Large intestine (tissue), 3 donors: ENCODE measurements around the gene CD151. TPM values are rescaled to one million over a fixed set of nuclear protein-coding genes. Genes with fewer than 3 reads are reported as not detected.

Source experiments
- DNase-seq, 2 donors: peaks; one replicate each; pipeline versions ENCODE4 v3.0.0 to v3.0.0-alpha.2; 2013
- H3K27ac ChIP-seq: one replicate; pipeline ENCODE4 v1.5.1; 2013; ENCODE audit warnings: low read length
- H3K27me3 ChIP-seq: 2 replicates; pipeline ENCODE4 v1.6.1; 2013; ENCODE audit warnings: low read length; ENCODE audit not compliant: control insufficient read depth, insufficient read depth
- H3K36me3 ChIP-seq: 2 replicates; pipeline ENCODE4 v1.6.1; 2013; ENCODE audit warnings: low read length; ENCODE audit not compliant: control insufficient read depth, insufficient read depth
- H3K4me1 ChIP-seq: one replicate; pipeline ENCODE4 v1.6.1; 2013; ENCODE audit warnings: low read length; ENCODE audit not compliant: control insufficient read depth, insufficient read depth
- H3K4me3 ChIP-seq: one replicate; pipeline ENCODE4 v1.5.1; 2013; ENCODE audit warnings: low read length
- H3K9me3 ChIP-seq: one replicate; pipeline ENCODE4 v1.6.1; 2013; ENCODE audit warnings: mild to moderate bottlenecking, low read depth, low read length, moderate library complexity; ENCODE audit not compliant: control insufficient read depth
- WGBS: methylation state at CpG from one replicate; pipeline ENCODE4 v1.1.5; 2013; ENCODE audit warnings: low lambda C conversion rate; ENCODE audit not compliant: insufficient coverage; 5-methylcytosine and 5-hydroxymethylcytosine counted together
- polyA plus RNA-seq: library from polyadenylated mRNA; unstranded; fragments of 120-200 nt; gene quantifications from one replicate; pipeline ENCODE4 v1.2.1, GENCODE V29; 2013

The CD151 gene
- polyA plus RNA-seq, 1 donor = 317 TPM

GRCh38 chr11:803770-804598 is 28.8 kb upstream of the CD151 start:
- no CpG with 5 or more reads among the region's 26 CpGs for WGBS
- H3K9me3 ChIP-seq = peaks cover 3% of the 10 kb centered on the region
- peak overlapping the region; percentile 66 for H3K4me3 ChIP-seq
- H3K36me3 ChIP-seq = peaks cover 32% of the 10 kb centered on the region
- H3K27me3 ChIP-seq = no peaks in the 10 kb centered on the region
- no peak overlapping the region for H3K27ac ChIP-seq
- peaks cover 21% of the 10 kb centered on the region for H3K4me1 ChIP-seq
- DNase-seq = no peak

GRCh38 chr11:804599-804964 is 28.2 kb upstream of the CD151 start:
- Histone ChIP-seq H3K27ac (no peak overlapping the region), H3K36me3 (peaks cover 27% of the 10 kb centered on the region)

GRCh38 chr11:808427-809286 is 24.1 kb upstream of the CD151 start:
- Histone ChIP-seq H3K27ac (peak overlapping the region; percentile 96), H3K36me3 (peaks cover 27% of the 10 kb centered on the region), H3K4me1 (peaks cover 24% of the 10 kb centered on the region), H3K27me3 (no peaks in the 10 kb centered on the region), H3K9me3 (no peaks in the 10 kb centered on the region), H3K4me3 (peak overlapping the region; percentile 92)
- no CpG with 5 or more reads among the region's 36 CpGs for WGBS
- DNase-seq = no peak

More at GRCh38 chr11:804599-804964, 28.2 kb upstream of the CD151 start:
- DNase-seq = no peak
- WGBS = no CpG with 5 or more reads among the region's 18 CpGs
- peaks cover 21% of the 10 kb centered on the region for H3K4me1 ChIP-seq
- no peaks in the 10 kb centered on the region for H3K27me3 ChIP-seq
- H3K9me3 ChIP-seq = peaks cover 3% of the 10 kb centered on the region
- peak overlapping the region; percentile 66 for H3K4me3 ChIP-seq

GRCh38 chr11:809287-810039 is 23.3 kb upstream of the CD151 start, which contains the start of gene RPLP2:
Gene RPLP2 (plus strand): TSS chr11:809967. CDS start chr11:810235, 268 bp downstream.
- no peaks in the 10 kb centered on the region for H3K9me3 ChIP-seq
- DNase-seq = peak; percentile 97 to 99
- peak within 1 kb of the TSS; percentile 92 for H3K4me3 ChIP-seq
- WGBS = no CpG with 5 or more reads among the region's 81 CpGs
- H3K4me1 ChIP-seq = peaks cover 16% of the 10 kb centered on the region
- no peaks in the 10 kb centered on the region for H3K27me3 ChIP-seq
- H3K27ac ChIP-seq = peak within 1 kb of the TSS; percentile 96
- H3K36me3 ChIP-seq = peaks cover 28% of the 10 kb centered on the region

GRCh38 chr11:810040-810567 is 22.6 kb upstream of the CD151 start:
- H3K36me3 ChIP-seq = peaks cover 32% of the 10 kb centered on the region
- WGBS = no CpG with 5 or more reads among the region's 55 CpGs
- H3K27me3 ChIP-seq = no peaks in the 10 kb centered on the region
- no peak for DNase-seq
- peak overlapping the region; percentile 92 for H3K4me3 ChIP-seq
- no peaks in the 10 kb centered on the region for H3K9me3 ChIP-seq
- peak overlapping the region; percentile 96 for H3K27ac ChIP-seq
- H3K4me1 ChIP-seq = peaks cover 13% of the 10 kb centered on the region

GRCh38 chr11:811446-812245 is 21.1 kb upstream of the CD151 start:
- H3K36me3 ChIP-seq = peaks cover 36% of the 10 kb centered on the region
- no peaks in the 10 kb centered on the region for H3K9me3 ChIP-seq
- WGBS = no CpG with 5 or more reads among the region's 14 CpGs
- no peak overlapping the region for H3K27ac ChIP-seq
- H3K4me3 ChIP-seq = peak overlapping the region; percentile 92
- H3K4me1 ChIP-seq = peaks cover 13% of the 10 kb centered on the region
- H3K27me3 ChIP-seq = no peaks in the 10 kb centered on the region
- DNase-seq = no peak

- H3K27ac ChIP-seq = no peak overlapping the region
- no peaks in the 10 kb centered on the region for H3K9me3 ChIP-seq
- H3K27me3 ChIP-seq = no peaks in the 10 kb centered on the region
- WGBS = no CpG with 5 or more reads among the region's 3 CpGs
- H3K4me1 ChIP-seq = peaks cover 13% of the 10 kb centered on the region
- H3K4me3 ChIP-seq = no peak overlapping the region
- no peak for DNase-seq
- peaks cover 36% of the 10 kb centered on the region for H3K36me3 ChIP-seq
Measured at GRCh38 chr11:812390-812789, 20.4 kb upstream of the CD151 start.

GRCh38 chr11:813072-813455 is 19.7 kb upstream of the CD151 start:
- no peak for DNase-seq
- peaks cover 36% of the 10 kb centered on the region for H3K36me3 ChIP-seq
- H3K27me3 ChIP-seq = no peaks in the 10 kb centered on the region
- H3K9me3 ChIP-seq = no peaks in the 10 kb centered on the region
- no peak overlapping the region for H3K27ac ChIP-seq
- H3K4me3 ChIP-seq = no peak overlapping the region
- peaks cover 14% of the 10 kb centered on the region for H3K4me1 ChIP-seq
- no CpG with 5 or more reads among the region's 6 CpGs for WGBS

GRCh38 chr11:813456-814096 is 19.2 kb upstream of the CD151 start:
- Histone ChIP-seq H3K27ac (no peak overlapping the region), H3K4me3 (no peak overlapping the region), H3K36me3 (peaks cover 36% of the 10 kb centered on the region), H3K9me3 (no peaks in the 10 kb centered on the region), H3K4me1 (peaks cover 15% of the 10 kb centered on the region), H3K27me3 (no peaks in the 10 kb centered on the region)
- WGBS = no CpG with 5 or more reads among the region's 9 CpGs
- DNase-seq = no peak
